GM21723 (cell line): ENCODE results near the gene FCN2.

ENCODE experiments used
- ATAC-seq: cut with Tn5 transposase; IDR thresholded peaks from one replicate; pipeline ENCODE4 v1.9.1; 2021; ENCODE audit warnings: mild to moderate bottlenecking, moderate library complexity; ENCODE audit not compliant: unreplicated experiment

The FCN2 gene

DNA sequence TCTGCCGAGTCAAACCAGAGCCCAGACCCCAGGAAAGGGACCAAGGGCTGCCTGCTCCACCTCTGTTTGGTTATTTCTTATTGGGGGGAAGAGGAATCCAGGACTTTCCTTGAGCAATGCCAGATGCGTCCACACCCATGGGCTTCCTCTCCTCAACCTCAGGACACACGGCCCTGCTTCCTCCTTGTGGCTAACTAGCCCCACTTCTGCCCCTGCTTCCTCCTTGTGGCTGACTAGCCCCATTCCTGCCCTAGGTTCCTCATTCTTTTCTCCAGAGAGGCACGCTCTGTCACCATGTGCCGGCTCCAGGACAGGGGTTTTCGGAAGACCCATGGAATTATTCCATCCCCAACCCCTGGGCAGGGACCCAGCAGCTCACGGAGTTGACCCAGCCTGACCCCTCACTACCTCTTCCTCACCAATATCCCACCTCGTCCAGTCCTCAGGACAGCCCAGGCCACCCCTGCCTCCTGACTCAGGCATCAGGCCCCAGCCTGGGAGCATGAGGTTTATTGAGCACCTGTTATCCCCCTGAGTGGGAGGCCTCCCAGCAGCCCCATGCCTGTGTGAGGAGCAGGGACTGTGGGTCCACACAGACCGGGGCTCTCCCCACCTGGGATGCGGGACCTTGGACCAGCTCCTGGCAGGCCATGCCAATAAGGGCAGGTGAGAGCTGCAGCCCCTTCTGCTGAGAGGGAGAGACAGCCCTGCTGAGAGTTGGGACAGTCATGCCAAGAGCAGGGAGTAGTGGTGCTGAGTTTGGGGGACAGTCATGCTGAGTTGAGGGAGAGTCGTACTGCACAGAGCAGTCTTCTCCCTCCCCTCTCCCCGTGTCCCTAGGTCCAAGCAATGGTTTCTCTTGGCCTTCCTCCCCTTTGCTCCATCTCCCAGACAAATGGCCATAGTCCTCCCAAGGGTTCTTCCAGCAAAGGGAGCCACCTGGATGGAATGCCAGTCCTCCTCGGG lies 48.9 kb downstream of the FCN2 start:
- no peak for ATAC-seq

DNA sequence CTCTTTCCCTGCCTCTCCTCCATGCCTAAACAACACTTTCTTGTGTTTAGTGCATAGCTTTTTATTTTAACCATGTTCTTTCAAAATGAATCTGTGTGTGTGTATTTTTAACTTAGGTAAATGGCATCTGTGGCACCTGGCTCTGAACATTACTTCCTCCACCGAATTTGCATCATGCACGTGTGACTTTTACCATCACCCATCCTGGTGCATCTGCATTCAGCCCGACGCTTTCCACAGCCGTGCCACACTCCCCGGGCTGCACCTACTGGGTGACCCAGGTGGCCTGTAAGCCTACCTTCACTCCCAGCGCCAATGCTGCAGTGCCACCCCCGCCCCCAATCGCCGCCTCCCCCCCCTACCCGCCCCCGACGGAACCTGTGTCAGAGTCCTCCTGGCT lies 49.8 kb downstream of the FCN2 start:
- ATAC-seq: peak; percentile 69

DNA sequence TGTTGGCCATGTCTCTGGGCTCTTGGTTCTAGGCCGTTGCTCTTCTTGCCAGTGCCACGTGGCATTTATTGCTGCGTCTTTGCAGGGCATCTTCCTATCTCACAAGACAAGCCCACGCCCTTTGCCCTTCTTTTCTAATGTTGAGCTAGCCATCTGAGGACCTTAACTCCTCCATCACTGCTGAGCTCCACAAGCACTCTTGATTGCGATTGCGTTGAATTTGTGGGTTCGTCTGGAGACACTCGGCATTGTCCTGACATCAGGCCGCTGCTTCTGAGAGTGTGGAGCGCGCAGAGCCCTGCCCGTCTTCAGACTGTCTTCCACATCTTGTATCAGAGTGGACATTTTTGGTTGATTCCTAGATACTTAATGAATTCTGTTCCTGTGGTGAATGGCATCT lies 51.6 kb downstream of the FCN2 start:
- ATAC-seq: no peak

GRCh38 chr9:134932606-134933005 lies 52.0 kb downstream of the FCN2 start:
- no peak for ATAC-seq

DNA sequence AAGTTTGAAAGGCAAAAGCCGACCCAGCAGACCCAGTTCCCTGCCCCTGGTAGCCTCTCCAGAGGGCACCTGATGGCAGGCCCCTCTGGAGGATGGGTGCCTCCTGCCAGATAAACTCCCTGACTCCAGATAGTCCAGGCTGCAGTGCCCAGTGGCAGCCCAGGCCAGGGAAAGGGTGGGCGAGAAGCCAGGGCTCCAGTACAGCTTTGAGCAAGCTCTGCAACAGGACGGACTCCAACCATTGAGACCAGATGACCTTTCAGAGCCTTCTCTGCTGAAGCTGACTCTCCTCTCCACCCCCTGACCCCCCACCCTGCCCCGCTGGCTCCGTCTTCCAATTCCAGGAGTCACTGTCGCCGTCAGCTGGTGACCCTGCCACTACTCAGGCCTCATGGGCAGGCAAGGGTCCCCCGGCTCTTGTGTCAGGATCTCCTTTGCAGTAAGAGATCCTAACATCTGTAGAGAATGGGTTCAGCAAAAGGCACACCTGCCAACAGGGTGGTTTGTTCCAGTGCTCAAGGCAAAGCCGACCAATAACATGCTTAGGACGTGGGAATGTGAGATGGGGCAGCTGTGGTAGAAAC lies 52.6 kb downstream of the FCN2 start:
- ATAC-seq: no peak

- ATAC-seq: no peak
Measured at GRCh38 chr9:134935056-134935640, 54.5 kb downstream of the FCN2 start.

DNA sequence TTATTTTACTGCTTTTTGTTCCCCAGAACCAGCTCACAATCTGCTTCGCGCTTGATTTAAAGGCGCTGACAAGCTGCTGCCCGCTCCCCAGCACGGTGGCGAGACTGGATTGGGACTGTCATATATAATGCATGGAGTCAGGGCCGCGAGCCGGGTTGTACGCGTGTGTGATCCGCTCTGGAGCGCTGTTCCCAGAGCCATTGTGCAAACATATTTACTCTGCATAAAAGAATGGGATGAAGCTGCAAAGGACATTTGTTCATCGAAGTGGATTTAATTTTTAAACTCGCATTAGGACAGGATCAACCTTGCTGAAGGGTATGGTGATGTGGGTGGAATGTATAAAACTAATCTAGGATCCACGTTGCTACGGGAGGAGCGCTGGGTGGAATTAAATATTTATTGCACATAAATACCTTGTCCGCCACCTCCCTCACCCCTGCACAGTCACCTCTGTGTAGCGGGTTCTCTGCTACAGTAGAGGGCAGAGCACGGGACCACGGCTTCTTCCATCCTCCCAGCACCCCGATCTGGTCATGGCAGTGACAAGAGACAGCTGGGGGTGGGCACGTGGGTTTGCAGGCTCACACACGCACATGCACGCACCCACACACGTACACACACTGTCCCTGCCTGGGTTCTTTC lies 55.2 kb downstream of the FCN2 start:
- ATAC-seq: no peak

DNA sequence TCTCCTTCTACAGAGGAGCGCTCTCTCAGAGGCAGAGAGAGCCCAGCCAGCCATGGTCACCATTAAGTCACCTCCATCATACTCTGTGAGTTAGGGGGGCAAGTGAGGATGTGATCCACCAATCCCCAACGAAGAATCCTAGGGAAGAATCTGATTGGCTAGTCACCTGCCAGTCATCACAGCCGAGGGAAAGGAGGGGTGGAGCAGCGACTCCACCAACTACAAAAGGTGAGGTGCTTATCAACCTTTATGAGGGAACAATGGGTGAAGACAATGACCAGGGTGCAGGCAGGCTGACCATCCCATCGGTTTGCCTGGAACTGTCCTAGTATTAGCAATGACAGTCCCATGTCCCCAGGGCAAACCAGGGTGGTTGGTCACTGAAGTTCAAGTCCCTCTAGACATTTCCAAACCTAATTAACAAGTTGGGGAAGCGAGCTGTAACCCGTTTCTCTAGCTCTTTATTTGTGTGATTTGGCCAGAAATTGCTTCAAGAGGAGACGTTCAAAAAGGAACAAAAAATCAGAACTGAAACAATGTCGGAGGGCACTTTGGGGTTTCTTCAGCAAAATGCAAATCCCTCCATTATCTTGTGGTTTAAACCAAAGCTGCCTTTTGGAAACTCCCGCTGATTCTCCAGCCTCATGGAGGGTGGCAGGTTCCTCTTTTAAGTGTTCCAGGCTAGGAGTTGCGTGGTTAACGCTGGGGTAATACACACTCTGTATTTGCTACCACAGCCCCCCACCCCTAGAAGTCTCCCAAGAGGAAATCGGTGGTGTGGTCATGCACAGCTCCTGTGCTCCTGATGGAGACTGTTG lies 55.9 kb downstream of the FCN2 start:
- no peak for ATAC-seq
